LHCN-M2 (cell line): Measurements from ENCODE around the gene SUDS3. TPM values are rescaled to one million over a fixed set of nuclear protein-coding genes. Genes with fewer than 3 reads are reported as not detected.
"Not testable (repeated sequence)": the region's sequence is repeated elsewhere in the genome, so short reads cannot be mapped to it uniquely, and the experiment has no call there.

ENCODE experiments used
- DNase-seq: peaks from one replicate; pipeline ENCODE4 v3.0.0-alpha.2; 2012; ENCODE audit warnings: low read depth
- polyA plus RNA-seq: library from polyadenylated mRNA; unstranded; fragments of >200 nt; gene quantifications from one replicate; pipeline ENCODE4 v1.2.1, GENCODE V29; 2012; ENCODE audit warnings: missing spikeins
- total RNA-seq: library from RNA; depleted of rRNA; stranded (reverse); fragments of >200 nt; gene quantifications from 2 replicates; pipeline ENCODE4 v1.2.3, GENCODE V29; 2014; rRNA removed

Gene SUDS3, protein sequence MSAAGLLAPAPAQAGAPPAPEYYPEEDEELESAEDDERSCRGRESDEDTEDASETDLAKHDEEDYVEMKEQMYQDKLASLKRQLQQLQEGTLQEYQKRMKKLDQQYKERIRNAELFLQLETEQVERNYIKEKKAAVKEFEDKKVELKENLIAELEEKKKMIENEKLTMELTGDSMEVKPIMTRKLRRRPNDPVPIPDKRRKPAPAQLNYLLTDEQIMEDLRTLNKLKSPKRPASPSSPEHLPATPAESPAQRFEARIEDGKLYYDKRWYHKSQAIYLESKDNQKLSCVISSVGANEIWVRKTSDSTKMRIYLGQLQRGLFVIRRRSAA
- 30.4 and 33.0 TPM in 2 replicates for total RNA-seq
- 9.9 TPM for polyA plus RNA-seq

DNA sequence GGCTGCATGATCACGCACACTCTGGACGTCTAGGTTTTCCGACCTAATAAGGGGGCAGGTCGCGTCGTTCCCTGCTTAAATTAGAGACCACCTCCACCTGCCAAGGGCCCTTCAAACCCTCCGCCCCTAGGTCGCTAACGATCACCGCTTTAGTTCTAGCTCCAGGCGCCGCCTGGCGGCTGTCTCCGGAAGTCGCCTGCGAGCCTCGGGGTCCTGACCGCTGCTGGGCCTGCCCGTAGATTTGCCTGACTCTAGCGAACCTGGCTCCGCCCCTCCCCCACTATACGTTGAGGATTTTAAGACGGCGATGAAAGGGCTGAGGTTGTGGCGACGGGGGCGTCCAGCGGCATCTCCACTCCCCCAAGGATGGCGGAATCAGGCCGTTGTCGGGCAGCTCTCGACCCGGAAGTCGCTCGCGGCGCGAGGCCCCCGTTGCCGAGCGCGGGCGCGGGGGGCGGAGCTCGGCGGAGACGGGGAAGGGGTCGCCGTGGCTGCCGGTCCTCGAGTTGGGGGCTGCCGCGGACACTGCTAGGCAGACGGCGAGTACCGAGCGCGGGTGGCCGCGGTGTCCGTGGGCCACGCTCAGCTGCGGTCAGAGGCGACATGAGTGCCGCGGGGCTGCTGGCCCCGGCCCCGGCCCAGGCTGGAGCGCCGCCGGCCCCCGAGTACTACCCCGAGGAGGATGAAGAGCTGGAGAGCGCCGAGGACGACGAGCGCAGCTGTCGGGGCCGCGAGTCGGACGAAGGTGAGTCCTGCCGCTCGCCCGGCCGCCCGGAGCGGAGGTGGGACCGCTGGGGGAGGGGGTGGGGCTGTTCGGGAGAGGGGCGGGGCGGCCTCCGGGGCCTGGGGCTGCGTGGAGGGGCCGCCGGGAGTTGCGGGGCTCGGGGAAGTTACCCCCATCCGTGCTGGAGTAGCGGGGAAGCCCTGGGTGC is at the start of gene SUDS3:
TSS of gene SUDS3 (plus strand) at position 467 of the 932 bp plus-strand sequence. CDS start at position 604, 137 bp downstream.
- peak; percentile 65 for DNase-seq

GRCh38 chr12:118326991-118327390 is 49.4 kb upstream of the SUDS3 start:
- no peak for DNase-seq

DNA sequence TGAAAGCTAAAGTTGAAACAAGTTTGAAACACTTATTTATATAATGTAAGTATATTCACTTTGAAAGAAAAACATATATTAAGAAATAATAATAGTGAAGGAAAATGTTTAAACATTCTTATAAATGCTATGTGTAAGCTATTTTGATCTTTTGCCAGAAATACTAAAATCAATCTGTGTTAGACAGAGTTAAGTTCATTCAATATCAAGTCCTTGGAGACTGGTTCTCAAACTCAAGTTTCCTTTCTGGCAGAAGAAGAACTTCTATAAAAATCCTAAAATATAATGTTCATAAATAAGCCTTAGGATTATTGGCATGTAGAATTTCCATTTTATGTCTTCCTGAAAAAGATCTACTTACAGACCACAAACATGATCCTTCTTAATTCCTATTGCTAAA is 49.0 kb upstream of the SUDS3 start:
- no peak for DNase-seq

GRCh38 chr12:118328486-118329330 is 47.6 kb upstream of the SUDS3 start:
- DNase-seq = no peak

GRCh38 chr12:118330421-118331018 is 45.8 kb upstream of the SUDS3 start:
- DNase-seq = no peak

DNA sequence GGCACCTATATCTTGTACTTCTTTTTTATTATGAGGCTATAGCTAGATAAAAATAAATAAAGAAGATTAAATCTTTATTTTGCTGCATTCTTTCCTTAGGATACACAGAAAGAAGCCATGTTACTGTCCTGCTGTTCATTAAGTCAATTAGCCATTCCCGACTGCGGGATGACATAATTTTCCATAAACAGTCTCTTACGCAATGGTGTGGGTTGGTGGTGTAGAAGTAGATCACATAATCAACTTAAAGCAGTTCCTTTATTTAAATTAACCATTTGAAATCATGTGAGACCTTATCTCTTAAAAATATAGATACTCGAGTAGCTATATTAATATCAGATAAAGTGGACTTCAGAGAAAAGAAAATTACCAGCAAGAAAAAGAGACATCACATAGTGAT is 43.8 kb upstream of the SUDS3 start:
- no peak for DNase-seq

GRCh38 chr12:118334241-118334640 is 42.1 kb upstream of the SUDS3 start:
- no peak for DNase-seq

DNA sequence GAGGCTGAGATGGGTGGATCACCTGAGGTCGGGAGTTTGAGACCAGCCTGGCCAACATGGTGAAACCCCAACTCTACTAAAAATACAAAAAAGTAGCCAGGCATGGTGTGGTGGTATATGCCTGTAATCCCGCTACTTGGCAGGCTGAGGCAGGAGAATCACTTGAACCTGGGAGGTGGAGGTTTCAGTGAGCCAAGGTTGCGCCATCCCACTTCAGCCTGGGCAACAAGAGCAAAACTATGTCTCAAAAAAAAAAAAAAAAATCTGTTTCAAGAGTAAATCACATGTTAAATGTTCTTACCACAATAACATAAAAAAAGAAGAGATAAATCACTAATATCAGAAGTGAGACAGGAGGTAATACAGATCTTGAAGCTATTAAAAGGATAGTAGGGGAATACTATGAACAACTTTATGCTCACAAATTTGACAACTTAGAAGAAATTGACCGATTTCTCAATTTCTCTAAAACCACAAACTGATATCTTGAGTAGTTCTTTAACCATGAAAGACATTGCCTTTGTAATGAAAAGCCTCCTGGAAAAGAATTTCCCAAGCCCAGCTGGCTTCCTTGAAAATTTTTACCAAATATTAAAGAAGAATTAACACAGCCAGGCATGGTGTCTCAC is 41.3 kb upstream of the SUDS3 start:
- DNase-seq = no peak

- DNase-seq = no peak
Observed at GRCh38 chr12:118336123-118336522, 40.2 kb upstream of the SUDS3 start.

DNA sequence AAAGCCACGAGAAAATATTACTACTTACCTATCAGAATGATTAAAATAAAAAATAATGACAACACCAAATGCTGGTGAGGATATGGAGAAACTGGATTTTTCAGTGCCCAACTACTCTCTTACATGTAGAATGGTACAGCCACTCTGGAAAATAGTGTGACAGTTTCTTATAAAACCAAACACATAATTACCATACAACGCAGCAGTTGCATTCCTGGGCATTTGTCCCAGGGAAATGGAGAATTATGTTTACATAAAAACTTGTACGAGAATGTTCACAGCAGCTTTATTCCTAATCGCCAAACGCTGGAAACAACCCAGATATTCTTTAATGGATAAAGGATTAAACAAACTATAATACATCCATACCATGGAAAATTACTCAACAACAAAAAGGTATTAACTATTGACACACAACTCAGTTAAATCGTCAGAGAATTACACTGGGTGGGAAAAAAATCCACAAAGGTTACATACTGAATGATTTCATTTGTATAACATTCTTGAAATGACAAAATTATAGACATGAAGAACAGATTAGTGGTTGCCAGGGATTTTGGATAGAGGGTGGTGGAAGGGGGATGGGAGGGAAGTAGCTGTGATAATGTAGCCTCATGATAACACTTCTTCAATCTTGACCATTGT is 39.0 kb upstream of the SUDS3 start:
- no peak for DNase-seq

GRCh38 chr12:118342090-118342489 is 34.3 kb upstream of the SUDS3 start:
- DNase-seq = no peak

- DNase-seq = no peak
Observed at GRCh38 chr12:118344829-118345228, 31.5 kb upstream of the SUDS3 start.

GRCh38 chr12:118345355-118345754 is 31.0 kb upstream of the SUDS3 start:
- no peak for DNase-seq

DNA sequence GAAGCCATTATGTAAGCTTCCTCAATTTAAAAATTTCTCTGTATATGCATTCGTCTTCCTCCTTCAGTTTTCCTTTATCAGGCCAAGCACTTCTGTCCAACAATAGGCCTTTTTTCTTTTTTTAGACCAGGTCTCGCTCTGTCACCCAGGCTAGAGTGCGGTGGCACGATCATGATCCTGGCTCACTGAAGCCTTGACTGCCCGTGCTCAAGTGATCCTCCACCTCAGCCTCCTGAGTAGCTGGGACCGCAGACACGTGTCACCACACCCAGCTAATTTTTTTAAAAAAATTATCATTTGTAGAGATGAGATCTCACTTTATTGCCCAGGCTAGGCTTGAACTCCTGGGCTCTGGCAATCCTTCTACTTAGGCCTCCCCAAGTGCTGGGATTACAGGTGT is 29.5 kb upstream of the SUDS3 start:
- no peak for DNase-seq

GRCh38 chr12:118347916-118348315 is 28.4 kb upstream of the SUDS3 start:
- DNase-seq = no peak

DNA sequence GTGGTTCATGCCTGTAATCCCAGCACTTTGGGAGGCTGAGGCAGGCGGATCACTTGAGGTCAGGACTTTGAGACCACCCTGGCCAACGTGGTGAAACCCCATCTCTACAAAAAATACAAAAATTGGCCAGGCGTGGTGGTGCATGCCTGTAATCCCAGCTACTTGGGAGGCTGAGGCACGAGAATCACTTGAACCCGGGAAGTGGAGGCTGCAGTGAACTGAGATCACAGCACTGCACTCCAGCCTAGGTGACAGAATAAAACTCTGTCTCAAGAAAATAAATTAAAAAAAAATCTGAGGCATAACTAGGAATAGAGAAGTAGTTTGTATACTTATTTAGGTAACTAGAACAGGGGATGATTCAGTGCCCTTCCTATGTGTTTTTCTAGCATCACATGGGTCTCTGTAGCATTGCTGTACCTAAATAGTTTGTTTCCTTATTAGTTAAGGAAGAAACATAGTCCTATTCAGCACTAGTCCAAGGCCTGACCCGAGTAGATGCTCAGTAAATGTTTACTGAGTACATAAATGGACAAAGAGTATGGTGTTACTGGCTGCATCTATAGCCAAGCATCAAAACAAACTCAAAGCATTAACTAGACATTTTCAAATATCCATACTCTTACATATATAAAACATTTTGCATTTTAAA is 25.3 kb upstream of the SUDS3 start:
- DNase-seq = no peak

DNA sequence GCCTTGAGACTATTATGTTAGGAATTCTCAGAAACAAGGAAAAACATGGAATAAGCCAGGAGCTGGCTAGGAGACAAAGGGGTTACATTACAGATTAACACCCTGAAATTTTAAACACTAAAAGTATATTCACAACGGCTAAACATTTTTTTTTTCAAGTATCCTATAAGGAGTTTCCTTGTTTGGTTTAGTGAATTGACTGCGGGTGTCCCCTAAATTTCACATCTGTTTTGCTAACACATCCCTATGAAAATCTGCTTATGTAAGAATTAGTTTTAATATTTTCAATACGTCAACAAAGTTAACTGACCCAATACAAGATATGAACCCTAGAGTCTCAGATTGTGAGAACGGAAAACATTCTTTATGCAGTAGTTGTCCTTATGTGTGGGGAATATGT is 22.6 kb upstream of the SUDS3 start:
- DNase-seq = no peak

DNA sequence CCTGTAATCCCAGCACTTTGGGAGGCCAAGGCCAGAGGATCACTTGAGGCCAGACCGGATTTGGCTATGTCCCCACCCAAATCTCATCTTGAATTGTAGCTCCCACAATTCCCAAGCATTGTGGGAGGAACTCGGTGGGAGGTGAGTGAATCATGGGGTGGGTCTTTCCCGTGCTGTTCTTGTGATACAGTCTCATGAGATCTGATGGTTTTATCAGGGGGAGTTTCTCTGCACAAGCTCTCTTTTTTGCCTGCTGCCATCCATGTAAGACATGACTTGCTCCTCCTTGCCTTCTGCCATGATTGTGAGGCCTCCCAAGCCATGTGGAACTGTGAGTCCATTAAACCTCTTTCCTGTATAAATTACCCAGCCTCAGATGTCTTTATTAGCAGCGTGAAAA is 21.9 kb upstream of the SUDS3 start:
- not testable (repeated sequence) for DNase-seq

GRCh38 chr12:118354903-118355302 is 21.5 kb upstream of the SUDS3 start:
- DNase-seq = peak; percentile 73

DNA sequence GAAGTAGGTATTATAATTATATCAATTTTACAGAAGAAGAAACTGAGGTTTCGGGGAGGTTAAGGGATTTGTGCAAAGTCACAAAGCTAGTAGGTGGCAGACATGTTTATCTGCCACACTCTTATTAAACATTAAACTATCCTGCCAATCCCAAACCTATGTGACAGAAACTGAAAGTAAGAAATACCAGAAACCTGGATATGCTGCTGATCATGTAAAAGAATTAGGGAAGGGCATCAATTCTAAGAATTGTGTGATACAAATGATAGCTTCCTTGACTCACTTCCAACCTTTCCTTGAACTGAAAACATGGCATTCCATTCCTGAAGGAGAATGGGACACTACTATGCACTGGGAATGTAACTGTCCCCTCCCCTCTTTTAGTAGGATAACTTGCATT is 20.5 kb upstream of the SUDS3 start:
- no peak for DNase-seq
